Measurements from ENCODE around the gene PLCH1.

DNA sequence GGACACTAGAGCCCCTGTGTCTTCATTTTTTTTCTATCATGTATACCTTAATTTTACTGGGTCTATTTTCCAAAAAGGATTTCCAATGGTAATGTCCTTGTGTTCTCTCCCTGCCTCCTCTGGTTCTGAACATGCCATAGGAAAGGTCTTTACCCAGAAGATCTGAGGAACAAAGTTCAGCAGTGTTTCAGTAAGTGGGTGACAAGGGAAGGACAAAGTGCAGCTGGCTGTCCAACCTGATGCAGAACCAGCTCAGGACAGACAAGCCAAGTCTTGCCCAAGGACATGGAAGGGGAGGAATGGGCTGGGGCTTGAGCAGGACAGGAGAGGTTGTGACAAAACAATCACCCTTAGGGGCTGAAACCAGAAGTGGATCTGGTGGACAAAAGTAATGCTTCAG, 390.2 kb downstream of the PLCH1 start:
- TF ChIP-seq EZH2 (IDR thresholded peaks at IDR 0.05) = no peak
- TF ChIP-seq POLR2AphosphoS5 (IDR thresholded peaks at IDR 0.05; ENCODE audit: borderline replicate concordance, low read depth, low read length) = no peak
- no peak for TF ChIP-seq FOXP2 (optimal IDR thresholded peaks at IDR 0.05; ENCODE audit: control extremely low read depth, extremely low read length, insufficient read depth)
